Measurements from ENCODE around the gene PHF21A. TPM values are rescaled to one million over a fixed set of nuclear protein-coding genes. Genes with fewer than 3 reads are reported as not detected.
A peak's percentile ranks its signal among the peaks of the same experiment; 100 is the strongest.

The PHF21A gene
- total RNA-seq, 4 donors from 2014 or later, result 28.5 to 53.9 (median 42.2) TPM

GRCh38 chr11:45993531-45994001 is 127.7 kb downstream of the PHF21A start:
- WGBS, 2 donors (ENCODE audit: low coverage in 1 of 2), result 12 to 29% methylated on average over 5 of the region's 6 CpGs
- no peaks in the 10 kb centered on the region for H3K27me3 ChIP-seq
- no peak overlapping the region for H3K4me3 ChIP-seq

GRCh38 chr11:45988921-45989320 is 132.3 kb downstream of the PHF21A start:
- Histone ChIP-seq H3K27ac (no peak overlapping the region), H3K9me3 (no peaks in the 10 kb centered on the region), H3K27me3 (no peaks in the 10 kb centered on the region), H3K4me3 (no peak overlapping the region), H3K36me3 (no peaks in the 10 kb centered on the region), H3K4me1 (peaks cover 0 to 19% (median 8%) of the 10 kb centered on the region in 3 donors)
- WGBS, 2 donors (ENCODE audit: low coverage in 1 of 2), result 69 to 80% methylated on average over 1 of the region's 1 CpG
- ATAC-seq, result no peak
- TF ChIP-seq EP300 (IDR thresholded peaks at IDR 0.05) (no peak), POLR2A (IDR thresholded peaks at IDR 0.05) (no peak), CTCF (IDR thresholded peaks at IDR 0.05) (no peak), POLR2AphosphoS5 (IDR thresholded peaks at IDR 0.05) (no peak)

More at GRCh38 chr11:45993531-45994001, 127.7 kb downstream of the PHF21A start:
- ATAC-seq, result peak; percentile 53
- peaks cover 0 to 46% (median 12%) of the 10 kb centered on the region in 3 donors for H3K4me1 ChIP-seq
- no peaks in the 10 kb centered on the region for H3K36me3 ChIP-seq
- H3K27ac ChIP-seq, result peak overlapping the region in 3 of 4 donors; percentile 58 to 77 (median 73)
- no peaks in the 10 kb centered on the region for H3K9me3 ChIP-seq
- TF ChIP-seq CTCF (IDR thresholded peaks at IDR 0.05), result no peak
- no peak for TF ChIP-seq EP300 (IDR thresholded peaks at IDR 0.05)
- peak; percentile 59 for TF ChIP-seq POLR2AphosphoS5 (IDR thresholded peaks at IDR 0.05)

GRCh38 chr11:45985212-45985611 is 136.0 kb downstream of the PHF21A start:
- Histone ChIP-seq H3K4me3 (no peak overlapping the region), H3K4me1 (peaks cover 0 to 26% (median 9%) of the 10 kb centered on the region in 3 donors), H3K9me3 (no peaks in the 10 kb centered on the region), H3K36me3 (no peaks in the 10 kb centered on the region), H3K27ac (no peak overlapping the region), H3K27me3 (no peaks in the 10 kb centered on the region)
- no peak for TF ChIP-seq EP300 (IDR thresholded peaks at IDR 0.05)
- no peak for TF ChIP-seq CTCF (IDR thresholded peaks at IDR 0.05)
- TF ChIP-seq POLR2AphosphoS5 (IDR thresholded peaks at IDR 0.05), result no peak
- 92% methylated on average over 1 of the region's 1 CpG for WGBS, 2 donors (ENCODE audit: low coverage in 1 of 2)
- ATAC-seq, result no peak

GRCh38 chr11:45984192-45984591 is 137.1 kb downstream of the PHF21A start:
- no peak overlapping the region for H3K27ac ChIP-seq
- no peak for TF ChIP-seq CTCF (IDR thresholded peaks at IDR 0.05)
- WGBS, 2 donors (ENCODE audit: low coverage in 1 of 2), result 83 to 85% methylated on average over 9 of the region's 9 CpGs
- no peak overlapping the region for H3K4me3 ChIP-seq
- no peak for ATAC-seq
- H3K9me3 ChIP-seq, result no peaks in the 10 kb centered on the region
- no peaks in the 10 kb centered on the region for H3K27me3 ChIP-seq
- peaks cover 0 to 6% of the 10 kb centered on the region in 2 donors for H3K36me3 ChIP-seq
- H3K4me1 ChIP-seq, result peaks cover 0 to 26% (median 9%) of the 10 kb centered on the region in 3 donors

GRCh38 chr11:45983471-45983845 is 137.8 kb downstream of the PHF21A start:
- Histone ChIP-seq H3K27me3 (no peaks in the 10 kb centered on the region), H3K9me3 (no peaks in the 10 kb centered on the region), H3K4me3 (no peak overlapping the region), H3K36me3 (peaks cover 0 to 13% of the 10 kb centered on the region in 2 donors), H3K27ac (no peak overlapping the region), H3K4me1 (peaks cover 0 to 26% (median 9%) of the 10 kb centered on the region in 3 donors)
- WGBS, 2 donors (ENCODE audit: low coverage in 1 of 2), result 68% methylated on average over 3 of the region's 4 CpGs; no CpG with 5 or more reads in 1 of the 2 donors
- TF ChIP-seq POLR2A (IDR thresholded peaks at IDR 0.05) (no peak), CTCF (IDR thresholded peaks at IDR 0.05) (no peak), EP300 (IDR thresholded peaks at IDR 0.05) (no peak), POLR2AphosphoS5 (IDR thresholded peaks at IDR 0.05) (no peak)
- no peak for ATAC-seq

Measured in gastroesophageal sphincter (tissue), 4 donors.